Endothelial cell of umbilical vein (primary cell): Measurements from ENCODE around the gene HIVEP3.

Experiments
- CTCF ChIP-seq, 2 donors: IDR thresholded peaks; 1 replicate in 1 of 2; 2 replicates in 1 of 2; pipeline ENCODE4 v1.5.1; 2011; ENCODE audit warnings: low read length in 2 of 2, mild to moderate bottlenecking in 2 of 2, moderate library complexity in 2 of 2, control low read depth in 1 of 2, inconsistent platforms in 1 of 2, low read depth in 1 of 2; ENCODE audit not compliant: insufficient read depth in 1 of 2; ENCODE audit errors: extremely low read depth in 1 of 2
- GATA2 ChIP-seq: IDR thresholded peaks from 2 replicates; pipeline ENCODE4 v1.7.0; 2011; ENCODE audit warnings: low read depth, mild to moderate bottlenecking, moderate library complexity, mixed read lengths, low read length; ENCODE audit not compliant: insufficient read length, insufficient read depth

- TF ChIP-seq GATA2 (no peak), CTCF (IDR thresholded peaks at IDR 0.05; ENCODE audit: extremely low read depth in 1 of 2, insufficient read depth in 1 of 2, low read depth in 1 of 2, low read length in 2 of 2) (no peak)
Measured at GRCh38 chr1:41860771-41861170, 58.0 kb downstream of the HIVEP3 start.
